Measurements from ENCODE around the gene KLK12.
A peak's percentile ranks its signal among the peaks of the same experiment; 100 is the strongest.

The KLK12 gene

DNA sequence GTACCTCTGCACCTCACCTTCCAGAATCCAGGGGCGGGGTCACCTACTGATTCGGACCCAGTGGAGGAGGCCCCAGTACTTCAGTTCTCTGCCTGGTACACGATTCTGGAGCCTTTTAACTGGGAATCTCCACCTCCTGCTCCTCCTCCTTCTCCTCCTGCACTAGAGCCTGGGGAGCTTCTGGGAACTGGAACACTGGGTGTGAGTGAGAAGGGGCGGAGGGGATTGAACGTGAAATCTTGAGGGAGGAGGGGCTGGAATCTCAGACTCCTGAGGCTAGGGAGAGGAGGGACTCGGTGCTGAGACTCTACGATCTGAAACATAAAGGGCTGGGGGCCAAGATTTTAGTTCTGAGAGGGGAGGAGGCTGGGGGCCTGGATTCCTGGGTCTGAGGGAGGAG lies 33.3 kb downstream of the KLK12 start, which contains the start of gene KLK8:
KLK8 (minus strand) TSS at position 90 of the 400 bp plus-strand sequence. CDS start 437 bp downstream, outside the sequence.
- Histone ChIP-seq H2BK120ac (ENCODE audit: insufficient read depth, low read length, poor library complexity) (no peak within 1 kb of the TSS), H4K91ac (ENCODE audit: low read depth, low read length) (peak within 1 kb of the TSS; percentile 4), H3K27ac (ENCODE audit: low read depth, low read length) (no peak within 1 kb of the TSS), H3K9ac (ENCODE audit: low read length) (no peak within 1 kb of the TSS), H3K4me3 (ENCODE audit: low read depth, low read length) (no peak within 1 kb of the TSS), H3K79me2 (ENCODE audit: control insufficient read depth, insufficient read depth, low read length, poor library complexity) (no peaks in the 10 kb centered on the region), H3K36me3 (ENCODE audit: control insufficient read depth in 1 of 2, insufficient read depth in 2 of 2, low read length in 2 of 2) (no peaks in the 10 kb centered on the region), H3K4ac (ENCODE audit: low read depth, low read length) (no peak within 1 kb of the TSS), H3K4me1 (ENCODE audit: control insufficient read depth in 1 of 2, insufficient read depth in 2 of 2, low read length in 2 of 2) (peaks cover 10 to 13% of the 10 kb centered on the region in 2 experiments), H3K23ac (ENCODE audit: low read length) (no peak within 1 kb of the TSS), H2AK5ac (ENCODE audit: low read length) (no peak within 1 kb of the TSS), H3K4me2 (ENCODE audit: low read length) (peak within 1 kb of the TSS; percentile 13), H2BK12ac (ENCODE audit: low read length) (peak within 1 kb of the TSS; percentile 22), H3K18ac (ENCODE audit: low read length) (no peak within 1 kb of the TSS), H2AFZ (ENCODE audit: insufficient read depth, low read length, poor library complexity) (peak within 1 kb of the TSS; percentile 18), H3K27me3 (ENCODE audit: insufficient read depth, low read length) (no peaks in the 10 kb centered on the region), H3K9me3 (ENCODE audit: insufficient read depth, low read depth, low read length) (no peaks in the 10 kb centered on the region), H3K79me1 (ENCODE audit: low read length) (no peaks in the 10 kb centered on the region), H4K8ac (ENCODE audit: low read depth, low read length) (peak within 1 kb of the TSS; percentile 13), H4K12ac (ENCODE audit: low read depth, low read length) (no peak within 1 kb of the TSS), H2BK5ac (ENCODE audit: low read depth, low read length, poor library complexity) (peak within 1 kb of the TSS; percentile 35), H3K14ac (ENCODE audit: low read length) (peak within 1 kb of the TSS; percentile 4)
- no CpG with 5 or more reads among the region's 7 CpGs for WGBS (ENCODE audit: extremely low coverage, insufficient coverage, insufficient read length)
- no peak for DNase-seq

GRCh38 chr19:51000981-51001380 lies 33.8 kb downstream of the KLK12 start:
- Histone ChIP-seq H3K27me3 (ENCODE audit: insufficient read depth, low read length) (no peaks in the 10 kb centered on the region), H3K9ac (ENCODE audit: low read length) (no peak overlapping the region), H3K79me1 (ENCODE audit: low read length) (no peaks in the 10 kb centered on the region), H3K36me3 (ENCODE audit: control insufficient read depth in 1 of 2, insufficient read depth in 2 of 2, low read length in 2 of 2) (no peaks in the 10 kb centered on the region), H3K4me3 (ENCODE audit: low read depth, low read length) (no peak overlapping the region), H4K8ac (ENCODE audit: low read depth, low read length) (no peak overlapping the region), H4K91ac (ENCODE audit: low read depth, low read length) (no peak overlapping the region), H3K23ac (ENCODE audit: low read length) (no peak overlapping the region), H2AFZ (ENCODE audit: insufficient read depth, low read length, poor library complexity) (no peak overlapping the region), H3K4me1 (ENCODE audit: control insufficient read depth in 1 of 2, insufficient read depth in 2 of 2, low read length in 2 of 2) (peaks cover 7 to 13% of the 10 kb centered on the region in 2 experiments), H3K9me3 (ENCODE audit: insufficient read depth, low read depth, low read length) (no peaks in the 10 kb centered on the region), H3K27ac (ENCODE audit: low read depth, low read length) (no peak overlapping the region), H4K12ac (ENCODE audit: low read depth, low read length) (no peak overlapping the region), H3K79me2 (ENCODE audit: control insufficient read depth, insufficient read depth, low read length, poor library complexity) (no peaks in the 10 kb centered on the region), H2BK120ac (ENCODE audit: insufficient read depth, low read length, poor library complexity) (no peak overlapping the region), H3K14ac (ENCODE audit: low read length) (no peak overlapping the region), H3K4ac (ENCODE audit: low read depth, low read length) (no peak overlapping the region), H3K18ac (ENCODE audit: low read length) (no peak overlapping the region), H2BK12ac (ENCODE audit: low read length) (no peak overlapping the region), H3K4me2 (ENCODE audit: low read length) (no peak overlapping the region), H2BK5ac (ENCODE audit: low read depth, low read length, poor library complexity) (no peak overlapping the region), H2AK5ac (ENCODE audit: low read length) (no peak overlapping the region)
- no CpG with 5 or more reads among the region's 16 CpGs for WGBS (ENCODE audit: extremely low coverage, insufficient coverage, insufficient read length)
- DNase-seq, result no peak

- H3K79me1 ChIP-seq (ENCODE audit: low read length), result no peaks in the 10 kb centered on the region
- no peak overlapping the region for H3K14ac ChIP-seq (ENCODE audit: low read length)
- H3K23ac ChIP-seq (ENCODE audit: low read length), result no peak overlapping the region
- H3K9ac ChIP-seq (ENCODE audit: low read length), result no peak overlapping the region
- no peak overlapping the region for H3K4ac ChIP-seq (ENCODE audit: low read depth, low read length)
- H2BK120ac ChIP-seq (ENCODE audit: insufficient read depth, low read length, poor library complexity), result no peak overlapping the region
- no peak overlapping the region for H3K4me2 ChIP-seq (ENCODE audit: low read length)
- no peak overlapping the region for H3K4me3 ChIP-seq (ENCODE audit: low read depth, low read length)
- no peak overlapping the region for H3K27ac ChIP-seq (ENCODE audit: low read depth, low read length)
- H2BK5ac ChIP-seq (ENCODE audit: low read depth, low read length, poor library complexity), result no peak overlapping the region
- H3K9me3 ChIP-seq (ENCODE audit: insufficient read depth, low read depth, low read length), result no peaks in the 10 kb centered on the region
- H2AK5ac ChIP-seq (ENCODE audit: low read length), result no peak overlapping the region
- H3K18ac ChIP-seq (ENCODE audit: low read length), result no peak overlapping the region
- H4K8ac ChIP-seq (ENCODE audit: low read depth, low read length), result no peak overlapping the region
- no peaks in the 10 kb centered on the region for H3K36me3 ChIP-seq (ENCODE audit: control insufficient read depth in 1 of 2, insufficient read depth in 2 of 2, low read length in 2 of 2)
- H3K27me3 ChIP-seq (ENCODE audit: insufficient read depth, low read length), result no peaks in the 10 kb centered on the region
- H3K79me2 ChIP-seq (ENCODE audit: control insufficient read depth, insufficient read depth, low read length, poor library complexity), result no peaks in the 10 kb centered on the region
- no CpG with 5 or more reads among the region's 10 CpGs for WGBS (ENCODE audit: extremely low coverage, insufficient coverage, insufficient read length)
- H2AFZ ChIP-seq (ENCODE audit: insufficient read depth, low read length, poor library complexity), result no peak overlapping the region
- no peak overlapping the region for H4K91ac ChIP-seq (ENCODE audit: low read depth, low read length)
- no peak for DNase-seq
- no peak overlapping the region for H4K12ac ChIP-seq (ENCODE audit: low read depth, low read length)
- H3K4me1 ChIP-seq (ENCODE audit: control insufficient read depth in 1 of 2, insufficient read depth in 2 of 2, low read length in 2 of 2), result peaks cover 7 to 13% of the 10 kb centered on the region in 2 experiments
- H2BK12ac ChIP-seq (ENCODE audit: low read length), result no peak overlapping the region
These were observed 34.4 kb downstream of the KLK12 start for GRCh38 chr19:51000426-51000825.

GRCh38 chr19:50998686-50999085 lies 36.1 kb downstream of the KLK12 start:
- Histone ChIP-seq H2AK5ac (ENCODE audit: low read length) (no peak overlapping the region), H3K79me1 (ENCODE audit: low read length) (no peaks in the 10 kb centered on the region), H2BK5ac (ENCODE audit: low read depth, low read length, poor library complexity) (no peak overlapping the region), H3K4ac (ENCODE audit: low read depth, low read length) (no peak overlapping the region), H2BK12ac (ENCODE audit: low read length) (no peak overlapping the region), H3K4me2 (ENCODE audit: low read length) (no peak overlapping the region), H3K18ac (ENCODE audit: low read length) (no peak overlapping the region), H3K4me1 (ENCODE audit: control insufficient read depth in 1 of 2, insufficient read depth in 2 of 2, low read length in 2 of 2) (peaks cover 7 to 13% of the 10 kb centered on the region in 2 experiments), H3K27ac (ENCODE audit: low read depth, low read length) (no peak overlapping the region), H3K36me3 (ENCODE audit: control insufficient read depth in 1 of 2, insufficient read depth in 2 of 2, low read length in 2 of 2) (no peaks in the 10 kb centered on the region), H2AFZ (ENCODE audit: insufficient read depth, low read length, poor library complexity) (no peak overlapping the region), H3K4me3 (ENCODE audit: low read depth, low read length) (no peak overlapping the region), H2BK120ac (ENCODE audit: insufficient read depth, low read length, poor library complexity) (no peak overlapping the region), H3K79me2 (ENCODE audit: control insufficient read depth, insufficient read depth, low read length, poor library complexity) (no peaks in the 10 kb centered on the region), H3K9me3 (ENCODE audit: insufficient read depth, low read depth, low read length) (no peaks in the 10 kb centered on the region), H4K12ac (ENCODE audit: low read depth, low read length) (no peak overlapping the region), H4K91ac (ENCODE audit: low read depth, low read length) (no peak overlapping the region), H3K27me3 (ENCODE audit: insufficient read depth, low read length) (no peaks in the 10 kb centered on the region), H3K9ac (ENCODE audit: low read length) (no peak overlapping the region), H4K8ac (ENCODE audit: low read depth, low read length) (no peak overlapping the region), H3K14ac (ENCODE audit: low read length) (no peak overlapping the region), H3K23ac (ENCODE audit: low read length) (no peak overlapping the region)
- no CpG with 5 or more reads among the region's 4 CpGs for WGBS (ENCODE audit: extremely low coverage, insufficient coverage, insufficient read length)
- no peak for DNase-seq

All from trophoblast cell (in vitro differentiated cells and primary cell).